ENCODE results near the gene SHC3.

The SHC3 gene

GRCh38 chr9:89165341-89165740 lies 13.3 kb downstream of the SHC3 start:
- TF ChIP-seq TAF1 (IDR thresholded peaks at IDR 0.05; ENCODE audit: borderline replicate concordance, insufficient read depth, low read length) (no peak), SIN3A (IDR thresholded peaks at IDR 0.05; ENCODE audit: borderline replicate concordance, insufficient read depth, low read length) (no peak), REST (IDR thresholded peaks at IDR 0.05; ENCODE audit: insufficient read depth in 1 of 2, low read depth in 2 of 2, low read length in 2 of 2) (no peak), FOXP2 (optimal IDR thresholded peaks at IDR 0.05; ENCODE audit: borderline replicate concordance, extremely low read depth, extremely low read length, insufficient read depth) (no peak), POLR2AphosphoS5 (IDR thresholded peaks at IDR 0.05; ENCODE audit: low read depth, low read length) (no peak)

- TF ChIP-seq POLR2AphosphoS5 (IDR thresholded peaks at IDR 0.05; ENCODE audit: low read depth, low read length): no peak
- TF ChIP-seq FOXP2 (optimal IDR thresholded peaks at IDR 0.05; ENCODE audit: borderline replicate concordance, extremely low read depth, extremely low read length, insufficient read depth): no peak
- TF ChIP-seq REST (IDR thresholded peaks at IDR 0.05; ENCODE audit: insufficient read depth in 1 of 2, low read depth in 2 of 2, low read length in 2 of 2): no peak
- TF ChIP-seq TAF1 (IDR thresholded peaks at IDR 0.05; ENCODE audit: borderline replicate concordance, insufficient read depth, low read length): no peak
- TF ChIP-seq SIN3A (IDR thresholded peaks at IDR 0.05; ENCODE audit: borderline replicate concordance, insufficient read depth, low read length): no peak
Observed at GRCh38 chr9:89161221-89161620, 17.4 kb downstream of the SHC3 start.

GRCh38 chr9:89160806-89161205 lies 17.8 kb downstream of the SHC3 start:
- no peak for TF ChIP-seq TAF1 (IDR thresholded peaks at IDR 0.05; ENCODE audit: borderline replicate concordance, insufficient read depth, low read length)

- TF ChIP-seq SIN3A (IDR thresholded peaks at IDR 0.05; ENCODE audit: borderline replicate concordance, insufficient read depth, low read length) (no peak), FOXP2 (optimal IDR thresholded peaks at IDR 0.05; ENCODE audit: borderline replicate concordance, extremely low read depth, extremely low read length, insufficient read depth) (no peak), TAF1 (IDR thresholded peaks at IDR 0.05; ENCODE audit: borderline replicate concordance, insufficient read depth, low read length) (no peak), POLR2AphosphoS5 (IDR thresholded peaks at IDR 0.05; ENCODE audit: low read depth, low read length) (no peak), REST (IDR thresholded peaks at IDR 0.05; ENCODE audit: insufficient read depth in 1 of 2, low read depth in 2 of 2, low read length in 2 of 2) (no peak)
Observed at GRCh38 chr9:89154651-89155336, 23.8 kb downstream of the SHC3 start.

DNA sequence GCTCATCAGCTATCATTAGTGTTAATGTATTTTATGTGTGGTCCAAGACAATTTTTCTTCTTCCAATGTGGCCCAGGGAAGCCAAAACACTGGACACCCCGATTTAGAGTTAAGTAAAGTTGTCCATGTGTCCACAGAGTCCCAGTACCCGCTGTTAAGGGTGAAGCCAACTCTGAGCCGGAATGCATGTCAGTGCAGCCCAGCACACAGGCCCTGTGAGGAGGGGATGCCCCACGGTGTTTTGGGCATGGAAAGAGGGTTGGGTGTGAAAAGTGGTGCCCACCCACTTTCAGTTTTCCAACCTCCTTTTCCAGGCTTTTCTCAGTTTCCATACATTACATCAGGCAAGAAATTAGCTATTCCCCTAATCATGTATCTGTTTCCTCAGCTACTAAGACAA lies 24.4 kb downstream of the SHC3 start:
- no peak for TF ChIP-seq TAF1 (IDR thresholded peaks at IDR 0.05; ENCODE audit: borderline replicate concordance, insufficient read depth, low read length)
- no peak for TF ChIP-seq SIN3A (IDR thresholded peaks at IDR 0.05; ENCODE audit: borderline replicate concordance, insufficient read depth, low read length)
- no peak for TF ChIP-seq POLR2AphosphoS5 (IDR thresholded peaks at IDR 0.05; ENCODE audit: low read depth, low read length)
- no peak for TF ChIP-seq REST (IDR thresholded peaks at IDR 0.05; ENCODE audit: insufficient read depth in 1 of 2, low read depth in 2 of 2, low read length in 2 of 2)
